Stomach (tissue), 9 donors: ENCODE results near the gene PPCS. TPM values are rescaled to one million over a fixed set of nuclear protein-coding genes. Genes with fewer than 3 reads are reported as not detected.
"Not testable (repeated sequence)": the region's sequence is repeated elsewhere in the genome, so short reads cannot be mapped to it uniquely, and the experiment has no call there.

Experiments used
- DNase-seq, 2 donors: peaks; one replicate each; pipeline versions ENCODE4 v3.0.0 to v3.0.0-alpha.2; 2013 to 2019
- H3K27ac ChIP-seq, 5 donors: fragments of 200-600 bp in 4 of 5; sonication (generic) in 4 of 5; one replicate each; pipeline ENCODE4 v1.5.1; 2013 to 2019; ENCODE audit warnings: mild to moderate bottlenecking in 1 of 5, moderate library complexity in 1 of 5
- H3K27me3 ChIP-seq, 3 donors: fragments of 200-600 bp; sonication (generic); one replicate each; pipeline ENCODE4 v1.5.1; 2017 to 2019; ENCODE audit warnings: mixed run types in 1 of 3
- H3K36me3 ChIP-seq, 4 donors: fragments of 200-600 bp; sonication (generic); 1 replicate in 3 of 4; 2 replicates in 1 of 4; pipeline ENCODE4 v1.5.1; 2016 to 2019
- H3K4me1 ChIP-seq, 4 donors: fragments of 200-600 bp; sonication (generic); one replicate each; pipeline ENCODE4 v1.5.1; 2016 to 2019
- H3K4me3 ChIP-seq, 4 donors: fragments of 200-600 bp; sonication (generic) in 3 of 4; one replicate each; pipeline ENCODE4 v1.5.1; 2016 to 2019; ENCODE audit warnings: mild to moderate bottlenecking in 1 of 4
- H3K9me3 ChIP-seq, 4 donors: fragments of 200-600 bp; sonication (generic); one replicate each; pipeline ENCODE4 v1.5.1; 2016 to 2019
- CTCF ChIP-seq, 7 experiments: fragments of 450-650 bp in 4 of 7; fragments of 200-600 bp in 3 of 7; sonication (generic) in 3 of 7; IDR thresholded peaks; one replicate each; pipeline ENCODE4 v1.5.1; 2016 to 2019; ENCODE audit warnings: antibody characterized with exemption in 7 of 7, control low read depth in 2 of 7, mild to moderate bottlenecking in 1 of 7
- EP300 ChIP-seq: sonication (generic); formaldehyde crosslinking; IDR thresholded peaks from one replicate; pipeline ENCODE4 v1.6.1; 2017; ENCODE audit warnings: antibody characterized with exemption
- POLR2A ChIP-seq, 4 donors: fragments of 450-650 bp; IDR thresholded peaks; one replicate each; pipeline ENCODE4 v1.6.1; 2016; ENCODE audit warnings: antibody characterized with exemption in 4 of 4, control low read depth in 2 of 4, mild to moderate bottlenecking in 1 of 4, moderate library complexity in 1 of 4
- POLR2AphosphoS5 ChIP-seq, 3 donors: sonication (generic); formaldehyde crosslinking; IDR thresholded peaks; one replicate each; pipeline ENCODE4 v1.6.1; 2016; ENCODE audit warnings: antibody characterized with exemption in 3 of 3
- WGBS, 5 donors: extraction: QIAGEN DNeasy Blood & Tissue Kit in 3 of 5; methylation state at CpG; one replicate each; pipeline versions ENCODE4 v1.1.5 to v1.1.7; 2013 to 2018; 5-methylcytosine and 5-hydroxymethylcytosine counted together
- intact Hi-C: fragments of 100-400 bp; cut with DNase I; formaldehyde crosslinking; loops from one replicate; pipeline ENCODE4 v1.15.1; 2023; ENCODE audit warnings: low total_unique reads
- polyA plus RNA-seq, 3 donors: library from polyadenylated mRNA; stranded (reverse); fragments of 200-250 nt; gene quantifications; one replicate each; pipeline ENCODE4 v1.2.3, GENCODE V29; 2013
- total RNA-seq, 5 donors: library from RNA; depleted of rRNA; stranded (reverse); fragments of >200 nt; gene quantifications; one replicate each; pipeline versions ENCODE4 v1.1.0 to v1.2.3, GENCODE V29; 2014 to 2016
- donor health status: healthy with polysubstance abuse.
- donor health status: Bipolar disorder and iron deficiency.
- donor health status: healthy.

The PPCS gene
- total and polyA plus RNA-seq, 8 donors, result 17.0 to 446 (median 68.6) TPM

GRCh38 chr1:42482635-42483153, 26.4 kb downstream of the PPCS start:
- Histone ChIP-seq H3K36me3 (peaks cover 4 to 42% (median 31%) of the 10 kb centered on the region in 4 donors), H3K4me1 (no peaks in the 10 kb centered on the region), H3K4me3 (no peak overlapping the region), H3K27ac (no peak overlapping the region), H3K27me3 (no peaks in the 10 kb centered on the region), H3K9me3 (no peaks in the 10 kb centered on the region)
- no peak for DNase-seq
- intact Hi-C loops, result no loop called here
- WGBS, 5 donors, result 83 to 93% (median 89%) methylated on average over 2 of the region's 2 CpGs
- TF ChIP-seq POLR2AphosphoS5 (IDR thresholded peaks at IDR 0.05) (no peak), POLR2A (IDR thresholded peaks at IDR 0.05) (no peak), EP300 (no peak), CTCF (IDR thresholded peaks at IDR 0.05) (no peak)

- 81 to 90% (median 84%) methylated on average over 2 of the region's 2 CpGs for WGBS, 5 donors
- Histone ChIP-seq H3K27ac (no peak overlapping the region), H3K4me3 (no peak overlapping the region), H3K36me3 (peaks cover 4 to 42% (median 31%) of the 10 kb centered on the region in 4 donors), H3K27me3 (no peaks in the 10 kb centered on the region), H3K9me3 (no peaks in the 10 kb centered on the region), H3K4me1 (no peaks in the 10 kb centered on the region)
- TF ChIP-seq EP300, result no peak
- TF ChIP-seq POLR2AphosphoS5 (IDR thresholded peaks at IDR 0.05), result no peak
- no peak for TF ChIP-seq CTCF (IDR thresholded peaks at IDR 0.05)
- TF ChIP-seq POLR2A (IDR thresholded peaks at IDR 0.05), result no peak
- DNase-seq, result no peak
- intact Hi-C loops, result no loop called here
These were observed 28.0 kb downstream of the PPCS start for GRCh38 chr1:42484382-42484781.

- 91 to 99% (median 98%) methylated on average over 3 of the region's 3 CpGs for WGBS, 5 donors
- Histone ChIP-seq H3K4me1 (no peaks in the 10 kb centered on the region), H3K27me3 (no peaks in the 10 kb centered on the region), H3K27ac (no peak overlapping the region), H3K4me3 (no peak overlapping the region), H3K9me3 (peaks cover 0 to 5% (median 0%) of the 10 kb centered on the region in 4 donors), H3K36me3 (peaks cover 0 to 22% (median 4%) of the 10 kb centered on the region in 4 donors)
- TF ChIP-seq EP300, result no peak
- TF ChIP-seq POLR2A (IDR thresholded peaks at IDR 0.05), result no peak
- no peak for TF ChIP-seq CTCF (IDR thresholded peaks at IDR 0.05)
- no peak for TF ChIP-seq POLR2AphosphoS5 (IDR thresholded peaks at IDR 0.05)
- DNase-seq, result no peak
- intact Hi-C loops, result no loop called here
These were observed 33.9 kb downstream of the PPCS start for GRCh38 chr1:42490237-42490636.

DNA sequence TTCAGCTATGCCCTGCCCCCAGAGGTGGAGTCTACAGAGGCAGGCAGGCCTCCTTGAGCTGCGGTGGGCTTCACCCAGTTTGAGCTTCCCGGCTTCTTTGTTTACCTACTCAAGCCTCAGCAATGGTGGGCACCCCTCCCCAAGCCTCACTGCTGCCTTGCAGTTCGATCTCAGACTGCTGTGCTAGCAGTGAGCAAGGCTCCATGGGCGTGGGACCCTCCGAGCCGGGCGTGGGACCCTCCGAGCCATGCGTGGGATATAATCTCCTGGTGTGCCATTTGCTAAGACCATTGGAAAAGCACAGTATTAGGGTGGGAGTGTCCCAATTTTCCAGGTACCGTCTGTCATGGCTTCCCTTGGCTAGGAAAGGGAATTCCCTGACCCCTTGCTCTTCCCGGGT, 45.7 kb downstream of the PPCS start:
- H3K27me3 ChIP-seq, H3K27ac ChIP-seq, DNase-seq, H3K4me1 ChIP-seq, H3K4me3 ChIP-seq, intact Hi-C loops: not testable (repeated sequence)
- Histone ChIP-seq H3K9me3 (peaks cover 11 to 52% (median 36%) of the 10 kb centered on the region in 4 donors), H3K36me3 (peaks cover 0 to 88% (median 50%) of the 10 kb centered on the region in 4 donors)
- WGBS, 5 donors, result 86 to 96% (median 93%) methylated on average over 10 to 11 of the region's 11 CpGs

DNA sequence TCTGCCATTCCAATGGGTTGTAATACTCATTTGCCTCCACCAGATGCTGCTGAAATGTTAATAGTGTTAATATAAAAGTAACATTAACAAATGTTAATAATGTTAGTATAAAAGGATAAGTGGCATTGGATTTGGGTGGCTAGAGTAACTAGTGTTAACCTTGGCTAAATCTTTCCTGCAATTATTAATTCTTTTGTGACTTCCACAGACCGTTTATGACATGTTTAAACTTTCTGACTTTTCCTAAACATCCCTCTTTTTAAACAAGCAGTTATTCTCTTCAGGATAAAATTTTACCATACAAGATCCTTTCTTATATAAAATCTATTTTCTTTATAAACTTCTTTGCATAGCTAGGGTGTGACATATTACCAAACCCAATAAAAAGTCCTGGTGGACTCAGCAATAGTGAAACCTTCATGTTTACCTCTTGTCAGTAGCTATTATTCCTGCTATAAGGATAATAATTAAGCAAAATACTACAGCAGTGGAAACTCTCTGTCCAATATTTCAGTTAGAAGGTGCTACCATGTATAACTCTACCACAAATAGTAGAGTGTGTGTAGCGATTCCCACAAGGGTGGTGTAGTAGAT, 48.3 kb downstream of the PPCS start:
- peaks cover 12 to 77% (median 49%) of the 10 kb centered on the region in 4 donors for H3K9me3 ChIP-seq
- WGBS, 5 donors, result 87 to 97% (median 96%) methylated on average over 2 of the region's 2 CpGs
- H3K36me3 ChIP-seq, result peaks cover 0 to 83% (median 47%) of the 10 kb centered on the region in 4 donors
- no peak overlapping the region for H3K4me3 ChIP-seq
- no peak for TF ChIP-seq POLR2AphosphoS5 (IDR thresholded peaks at IDR 0.05)
- no peak for TF ChIP-seq EP300
- H3K27me3 ChIP-seq, result no peaks in the 10 kb centered on the region
- intact Hi-C loops, result no loop called here
- H3K4me1 ChIP-seq, result no peaks in the 10 kb centered on the region
- DNase-seq, result no peak
- H3K27ac ChIP-seq, result no peak overlapping the region
